ENCODE measurements around the gene PGD.

PGD gene

DNA sequence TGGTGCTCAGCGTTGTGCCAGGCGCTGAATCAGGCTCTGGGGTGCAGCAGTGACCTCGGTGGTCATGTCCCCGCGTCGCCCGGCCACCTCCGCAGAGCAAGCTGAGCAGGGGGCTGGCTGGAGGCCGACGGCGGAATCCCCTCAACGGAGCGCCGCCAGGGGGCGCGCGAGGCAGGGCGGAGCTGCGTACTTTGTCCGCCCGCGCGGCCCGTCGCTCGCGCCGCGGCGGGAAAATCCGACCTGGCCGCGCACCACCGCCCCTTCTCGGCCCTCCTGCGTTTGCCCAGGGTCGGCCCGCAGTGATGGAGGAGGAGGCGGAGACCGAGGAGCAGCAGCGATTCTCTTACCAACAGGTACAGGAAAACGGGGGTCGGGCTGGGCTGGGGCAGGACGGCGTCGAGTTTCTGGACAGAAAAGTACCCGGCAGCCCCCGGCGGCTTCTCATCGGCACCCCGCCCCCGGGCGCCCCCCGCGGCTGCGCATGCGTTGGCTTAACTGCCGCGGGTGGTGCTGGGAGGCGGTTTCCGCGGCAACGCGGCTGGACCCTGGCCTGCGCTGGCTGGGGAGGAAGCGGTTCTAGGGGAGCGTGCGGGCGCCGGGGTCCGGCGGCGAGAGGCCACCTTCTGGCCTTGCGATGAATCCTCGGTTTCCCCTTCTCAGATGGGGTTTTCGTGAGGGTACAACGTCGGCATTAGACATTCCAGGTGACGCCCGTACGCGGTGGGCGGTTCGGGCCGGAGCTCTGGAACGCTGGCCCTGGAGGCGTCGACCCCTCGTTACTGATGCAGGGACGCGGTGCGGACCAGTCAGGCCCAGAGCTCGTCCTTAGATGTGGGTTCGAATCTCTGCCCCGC lies 31.6 kb downstream of the PGD start, which contains the start of gene CENPS:
Gene CENPS, plus strand, starts transcription at position 218 of the 854 bp plus-strand sequence. Its CDS starts 85 bp downstream, at position 303.
- Histone ChIP-seq H3K27me3 (ENCODE audit: control insufficient read depth in 1 of 2, insufficient read depth in 1 of 2, low read length in 2 of 2) (no peaks in the 10 kb centered on the region), H3K9me3 (ENCODE audit: control insufficient read depth, low read length) (no peaks in the 10 kb centered on the region), H2AK5ac (ENCODE audit: low read length, severe bottlenecking) (no peak within 1 kb of the TSS), H3K18ac (ENCODE audit: low read depth in 1 of 2, low read length in 2 of 2) (peak within 1 kb of the TSS; percentile 86 to 96), H3K14ac (ENCODE audit: low read length in 2 of 2) (peak within 1 kb of the TSS in 1 of 2 experiments; percentile 73), H3K27ac (ENCODE audit: low read length, poor library complexity, severe bottlenecking) (peak within 1 kb of the TSS; percentile 75), H3K4me3 (ENCODE audit: insufficient read depth in 1 of 2, low read depth in 1 of 2, low read length in 2 of 2) (peak within 1 kb of the TSS; percentile 80 to 91), H4K91ac (ENCODE audit: low read length) (peak within 1 kb of the TSS; percentile 86), H2BK5ac (ENCODE audit: low read depth, low read length, poor library complexity, severe bottlenecking) (peak within 1 kb of the TSS; percentile 51), H3K23ac (ENCODE audit: low read length in 2 of 2) (no peak within 1 kb of the TSS), H2BK120ac (ENCODE audit: low read depth, low read length) (no peak within 1 kb of the TSS), H4K8ac (ENCODE audit: low read length) (peak within 1 kb of the TSS; percentile 95), H3K4ac (ENCODE audit: low read depth in 1 of 2, low read length in 2 of 2) (peak within 1 kb of the TSS; percentile 59 to 91), H3K36me3 (ENCODE audit: control insufficient read depth in 1 of 2, insufficient read depth in 2 of 2, low read depth in 1 of 2, low read length in 2 of 2) (peaks cover 0 to 5% of the 10 kb centered on the region in 2 experiments), H2AFZ (ENCODE audit: low read depth, low read length) (peak within 1 kb of the TSS; percentile 99), H2BK15ac (ENCODE audit: low read depth, poor library complexity, severe bottlenecking) (peak within 1 kb of the TSS; percentile 69), H3K4me1 (ENCODE audit: control insufficient read depth, insufficient read depth, low read depth, low read length) (peaks cover 14% of the 10 kb centered on the region), H3K4me2 (ENCODE audit: low read length, poor library complexity, severe bottlenecking) (peak within 1 kb of the TSS; percentile 96), H3K9ac (ENCODE audit: low read length) (peak within 1 kb of the TSS; percentile 97), H3K79me1 (replicated peaks; ENCODE audit: low read length, poor library complexity, severe bottlenecking) (peaks cover 28% of the 10 kb centered on the region), H2BK12ac (ENCODE audit: low read length in 2 of 2) (peak within 1 kb of the TSS in 1 of 2 experiments; percentile 86)
- WGBS, result under 1% methylated on average over 76 of the region's 95 CpGs
- peak; percentile 93 for DNase-seq

DNA sequence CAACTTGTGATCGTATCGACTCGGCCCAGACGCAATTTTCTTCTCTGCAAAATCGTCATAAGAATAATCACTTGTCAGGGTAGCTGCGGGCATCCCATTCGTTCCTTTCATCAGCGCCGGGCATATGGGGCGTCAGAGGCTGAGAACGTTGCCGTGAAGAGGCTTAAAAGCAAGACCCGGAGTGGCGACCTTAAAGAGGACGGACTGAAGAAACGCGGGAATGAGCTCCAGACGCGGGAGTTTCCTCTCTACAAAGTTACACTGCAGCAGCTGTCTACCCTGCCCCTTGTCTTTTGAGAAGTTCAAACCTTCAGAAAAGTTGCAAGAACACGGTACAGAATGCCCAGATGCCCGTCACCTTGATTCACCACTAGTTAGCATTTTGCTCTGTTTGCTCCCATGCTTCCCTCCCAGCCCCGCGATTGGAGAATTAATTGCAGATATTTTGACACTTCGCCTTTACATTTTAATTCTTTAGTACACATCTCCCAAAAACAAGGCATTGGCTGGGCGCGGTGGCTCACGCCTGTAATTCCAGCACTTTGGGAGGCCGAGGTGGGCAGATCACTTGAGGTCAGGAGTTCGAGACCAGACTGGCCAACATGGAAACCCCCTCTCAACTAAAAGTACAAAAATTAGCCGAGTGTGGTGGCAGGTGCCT lies 32.3 kb downstream of the PGD start:
- no peak overlapping the region for H2BK5ac ChIP-seq (ENCODE audit: low read depth, low read length, poor library complexity, severe bottlenecking)
- no peaks in the 10 kb centered on the region for H3K9me3 ChIP-seq (ENCODE audit: control insufficient read depth, low read length)
- H3K4me1 ChIP-seq (ENCODE audit: control insufficient read depth, insufficient read depth, low read depth, low read length), result peaks cover 14% of the 10 kb centered on the region
- H2BK15ac ChIP-seq (ENCODE audit: low read depth, poor library complexity, severe bottlenecking), result no peak overlapping the region
- peak overlapping the region in 1 of 2 experiments; percentile 96 for H3K18ac ChIP-seq (ENCODE audit: low read depth in 1 of 2, low read length in 2 of 2)
- peaks cover 30% of the 10 kb centered on the region for H3K79me1 ChIP-seq (replicated peaks; ENCODE audit: low read length, poor library complexity, severe bottlenecking)
- H3K4ac ChIP-seq (ENCODE audit: low read depth in 1 of 2, low read length in 2 of 2), result peak overlapping the region; percentile 59 to 91
- peak overlapping the region; percentile 75 for H3K27ac ChIP-seq (ENCODE audit: low read length, poor library complexity, severe bottlenecking)
- peaks cover 0 to 5% of the 10 kb centered on the region in 2 experiments for H3K36me3 ChIP-seq (ENCODE audit: control insufficient read depth in 1 of 2, insufficient read depth in 2 of 2, low read depth in 1 of 2, low read length in 2 of 2)
- peak overlapping the region; percentile 96 for H3K4me2 ChIP-seq (ENCODE audit: low read length, poor library complexity, severe bottlenecking)
- H2BK12ac ChIP-seq (ENCODE audit: low read length in 2 of 2), result no peak overlapping the region
- peak overlapping the region; percentile 80 to 91 for H3K4me3 ChIP-seq (ENCODE audit: insufficient read depth in 1 of 2, low read depth in 1 of 2, low read length in 2 of 2)
- no peaks in the 10 kb centered on the region for H3K27me3 ChIP-seq (ENCODE audit: control insufficient read depth in 1 of 2, insufficient read depth in 1 of 2, low read length in 2 of 2)
- DNase-seq, result no peak
- 33% methylated on average over 30 of the region's 30 CpGs for WGBS
- peak overlapping the region; percentile 66 for H2AFZ ChIP-seq (ENCODE audit: low read depth, low read length)
- peak overlapping the region; percentile 97 for H3K9ac ChIP-seq (ENCODE audit: low read length)
- peak overlapping the region; percentile 91 for H4K8ac ChIP-seq (ENCODE audit: low read length)
- H2AK5ac ChIP-seq (ENCODE audit: low read length, severe bottlenecking), result no peak overlapping the region
- no peak overlapping the region for H3K23ac ChIP-seq (ENCODE audit: low read length in 2 of 2)
- H4K91ac ChIP-seq (ENCODE audit: low read length), result peak overlapping the region; percentile 74
- H3K14ac ChIP-seq (ENCODE audit: low read length in 2 of 2), result peak overlapping the region in 1 of 2 experiments; percentile 73
- no peak overlapping the region for H2BK120ac ChIP-seq (ENCODE audit: low read depth, low read length)

DNA sequence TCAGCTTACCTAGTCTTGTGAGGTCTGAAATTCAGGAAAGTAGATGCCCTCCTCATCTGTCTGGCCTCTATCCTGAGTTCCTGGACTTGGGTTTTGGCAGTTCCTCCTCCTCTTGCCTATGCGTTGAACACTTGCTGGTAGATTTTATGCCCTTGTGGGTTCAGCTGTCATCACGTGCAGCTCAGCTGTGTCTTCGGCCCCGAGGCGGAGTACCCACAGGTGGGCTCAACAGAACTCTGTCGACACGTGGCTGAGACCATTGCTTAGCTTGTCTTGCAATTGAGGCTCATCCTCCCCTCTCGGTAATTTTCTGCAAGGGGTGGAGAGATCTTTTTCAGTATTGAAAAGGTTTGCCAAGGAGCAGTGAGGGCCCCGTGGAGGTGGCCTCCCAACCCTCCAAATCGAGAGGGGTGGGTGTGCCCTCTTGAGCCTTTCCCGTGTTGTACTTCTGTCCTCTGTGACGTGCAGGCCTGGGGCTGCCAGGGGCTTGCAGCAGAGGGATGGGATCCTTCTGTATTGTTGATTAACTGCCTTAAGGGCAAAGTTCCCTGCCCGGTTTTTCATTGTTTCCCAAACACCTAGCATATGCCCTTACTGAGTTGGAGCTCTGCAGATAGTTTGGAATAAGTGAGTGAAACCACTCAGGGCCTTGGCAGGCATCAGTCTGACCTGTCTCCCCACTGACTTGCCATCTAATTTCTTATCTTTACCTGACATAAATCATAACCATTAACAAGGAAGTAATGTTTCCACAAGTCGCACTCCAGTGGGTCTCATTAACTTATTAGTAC lies 34.2 kb downstream of the PGD start:
- Histone ChIP-seq H2BK15ac (ENCODE audit: low read depth, poor library complexity, severe bottlenecking) (no peak overlapping the region), H3K79me1 (replicated peaks; ENCODE audit: low read length, poor library complexity, severe bottlenecking) (peaks cover 31% of the 10 kb centered on the region)
- WGBS, result 96% methylated on average over 14 of the region's 14 CpGs

More for the DNA sequence above, 34.2 kb downstream of the PGD start:
- Histone ChIP-seq H3K36me3 (ENCODE audit: control insufficient read depth in 1 of 2, insufficient read depth in 2 of 2, low read depth in 1 of 2, low read length in 2 of 2) (peaks cover 0 to 5% of the 10 kb centered on the region in 2 experiments), H4K91ac (ENCODE audit: low read length) (no peak overlapping the region), H3K4me1 (ENCODE audit: control insufficient read depth, insufficient read depth, low read depth, low read length) (peaks cover 14% of the 10 kb centered on the region), H3K4me2 (ENCODE audit: low read length, poor library complexity, severe bottlenecking) (no peak overlapping the region), H2AK5ac (ENCODE audit: low read length, severe bottlenecking) (no peak overlapping the region), H3K27ac (ENCODE audit: low read length, poor library complexity, severe bottlenecking) (no peak overlapping the region), H2BK120ac (ENCODE audit: low read depth, low read length) (no peak overlapping the region), H3K18ac (ENCODE audit: low read depth in 1 of 2, low read length in 2 of 2) (no peak overlapping the region), H3K4ac (ENCODE audit: low read depth in 1 of 2, low read length in 2 of 2) (no peak overlapping the region), H3K9ac (ENCODE audit: low read length) (no peak overlapping the region), H3K14ac (ENCODE audit: low read length in 2 of 2) (no peak overlapping the region), H4K8ac (ENCODE audit: low read length) (no peak overlapping the region), H3K27me3 (ENCODE audit: control insufficient read depth in 1 of 2, insufficient read depth in 1 of 2, low read length in 2 of 2) (no peaks in the 10 kb centered on the region), H3K9me3 (ENCODE audit: control insufficient read depth, low read length) (no peaks in the 10 kb centered on the region), H2BK5ac (ENCODE audit: low read depth, low read length, poor library complexity, severe bottlenecking) (no peak overlapping the region), H3K4me3 (ENCODE audit: insufficient read depth in 1 of 2, low read depth in 1 of 2, low read length in 2 of 2) (no peak overlapping the region), H3K23ac (ENCODE audit: low read length in 2 of 2) (no peak overlapping the region), H2AFZ (ENCODE audit: low read depth, low read length) (no peak overlapping the region), H2BK12ac (ENCODE audit: low read length in 2 of 2) (no peak overlapping the region)
- no peak for DNase-seq

Data from mesenchymal stem cell (in vitro differentiated cells and primary cell).